Fibroblast of pulmonary artery (primary cell): ENCODE results near the gene GPALPP1.

Source experiments
- DNase-seq: peaks from one replicate; pipeline ENCODE4 v3.0.0-alpha.2; 2010; ENCODE audit warnings: low read depth
- H3K4me3 ChIP-seq: replicated peaks from 2 replicates; pipeline ENCODE4 v1.5.1; 2011; ENCODE audit warnings: low read depth, mild to moderate bottlenecking, control low read depth, low read length, moderate library complexity
- CTCF ChIP-seq: IDR thresholded peaks from 2 replicates; pipeline ENCODE4 v1.5.1; 2011; ENCODE audit warnings: mild to moderate bottlenecking, control low read depth, low read length, inconsistent platforms; ENCODE audit errors: missing control alignments

GPALPP1 gene

GRCh38 chr13:45078003-45078402, 88.7 kb downstream of the GPALPP1 start:
- DNase-seq, result no peak

More at GRCh38 chr13:45078003-45078402, 88.7 kb downstream of the GPALPP1 start:
- TF ChIP-seq CTCF, result no peak
- H3K4me3 ChIP-seq, result no peak overlapping the region
